NT2/D1 (cell line): Measurements from ENCODE around the gene UBE2L3.

Experiments used
- SUZ12 ChIP-seq: IDR thresholded peaks from 2 replicates; pipeline ENCODE4 v1.6.1; 2011; ENCODE audit not compliant: insufficient read length, insufficient read depth; ENCODE audit errors: extremely low read depth
- YY1 ChIP-seq: IDR thresholded peaks from 2 replicates; pipeline ENCODE4 v1.6.1; 2011; ENCODE audit not compliant: insufficient read length, insufficient read depth
- ZNF274 ChIP-seq: IDR thresholded peaks from 2 replicates; pipeline ENCODE4 v1.6.1; 2011; ENCODE audit warnings: mild to moderate bottlenecking, low read depth, low read length

DNA sequence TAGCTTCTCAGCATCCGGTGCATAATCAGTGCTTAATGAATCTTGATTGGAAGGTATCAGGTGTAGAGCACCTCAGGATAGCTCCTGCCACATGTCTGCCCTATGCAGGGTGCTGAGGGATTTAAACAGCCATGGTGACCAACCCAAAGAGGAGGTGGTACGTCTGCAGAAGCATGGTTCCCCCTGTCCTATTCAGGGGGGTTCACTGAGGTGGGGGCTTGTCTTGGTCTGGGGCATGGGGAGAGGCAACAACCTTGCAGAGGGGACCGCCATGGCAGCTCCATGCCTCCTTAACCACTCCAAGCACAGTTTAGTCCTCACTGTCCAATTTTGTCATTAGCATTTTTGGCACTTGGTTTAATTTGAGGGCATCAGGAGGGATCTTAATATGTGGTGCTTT lies 24.9 kb downstream of the UBE2L3 start:
- TF ChIP-seq ZNF274, result no peak
- TF ChIP-seq YY1, result no peak
- no peak for TF ChIP-seq SUZ12
